GM12892 (cell line): ENCODE results near the gene CYGB.

ENCODE experiments used
- DNase-seq: peaks from one replicate; pipeline ENCODE4 v3.0.0; 2011; ENCODE audit not compliant: insufficient read length
- FAIRE-seq: peaks from 2 replicates; lab custom pipeline; 2011; peaks lifted over from hg19 to GRCh38; lab: Jason Lieb, UNC
- POLR2A ChIP-seq: IDR thresholded peaks from 2 replicates; pipeline ENCODE4 v1.6.1; 2011; ENCODE audit warnings: low read depth, low read length, control low read depth
- POLR2AphosphoS5 ChIP-seq: IDR thresholded peaks from 2 replicates; pipeline ENCODE4 v1.6.1; 2011; ENCODE audit warnings: low read depth, low read length, control low read depth
- TAF1 ChIP-seq: IDR thresholded peaks from 2 replicates; pipeline ENCODE4 v1.6.1; 2011; ENCODE audit warnings: low read depth, mild to moderate bottlenecking, control low read depth, low read length, borderline replicate concordance

Gene CYGB

DNA sequence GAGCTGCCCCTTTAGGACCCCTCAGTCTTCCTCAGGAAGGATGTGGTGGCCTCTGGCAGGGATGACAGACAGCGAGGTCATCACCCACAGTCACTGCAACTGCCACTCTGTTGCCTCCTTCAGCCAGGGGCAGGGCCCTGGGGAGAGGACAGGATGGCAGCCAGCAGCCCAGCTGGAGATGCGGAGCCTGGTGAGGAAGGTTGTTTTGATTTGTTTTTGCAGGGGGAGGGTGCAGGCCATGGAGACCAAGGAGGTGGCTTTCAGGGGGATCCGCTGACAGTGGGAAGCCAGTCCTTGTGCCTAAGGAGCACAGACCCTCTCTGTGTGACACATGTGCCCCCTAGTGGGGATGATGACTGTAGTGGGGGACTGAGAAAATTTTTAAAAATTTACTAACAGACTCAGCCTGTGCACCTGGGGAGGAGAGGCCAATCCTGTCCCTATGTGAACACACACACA lies 9.7 kb upstream of the CYGB start:
- FAIRE-seq (peak; percentile 73), DNase-seq (peak; percentile 59)
- TF ChIP-seq POLR2A = no peak
- TF ChIP-seq POLR2AphosphoS5 = no peak
- no peak for TF ChIP-seq TAF1

GRCh38 chr17:76546556-76547182 lies 9.2 kb upstream of the CYGB start:
- DNase-seq (no peak), FAIRE-seq (no peak)
- no peak for TF ChIP-seq POLR2AphosphoS5
- TF ChIP-seq TAF1 = no peak
- TF ChIP-seq POLR2A = no peak

DNA sequence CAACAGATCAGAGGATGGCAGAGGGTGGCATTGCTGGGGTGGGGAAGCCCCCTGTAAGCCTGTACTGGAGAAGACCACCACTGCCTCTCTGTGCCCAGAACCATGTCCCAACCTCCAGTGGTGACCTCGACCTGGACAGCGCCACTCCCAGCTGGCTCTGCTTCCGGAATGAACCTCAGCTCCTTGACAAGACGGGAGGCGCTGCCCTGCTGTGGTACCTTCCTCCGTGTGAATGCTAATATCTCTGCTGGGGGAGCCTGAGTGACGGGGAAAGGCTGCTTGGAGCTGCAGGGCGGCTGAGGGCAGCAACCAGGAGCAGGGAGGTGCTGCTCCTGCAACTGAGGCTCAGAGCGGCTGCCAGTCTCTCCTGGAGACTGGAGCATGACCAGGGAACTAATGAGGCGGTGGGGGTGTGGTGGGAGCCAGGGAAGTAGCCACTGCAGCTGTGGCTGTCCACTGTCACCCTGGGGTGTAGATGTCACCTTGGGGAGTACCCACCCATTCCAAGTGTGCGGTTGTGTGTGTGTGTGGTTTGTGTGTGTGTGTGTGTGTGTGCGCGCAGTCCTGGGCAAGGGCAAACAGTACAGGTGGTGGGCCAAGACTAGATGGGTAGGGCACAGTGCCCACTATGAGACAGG lies 8.5 kb upstream of the CYGB start:
- FAIRE-seq = no peak
- no peak for TF ChIP-seq POLR2AphosphoS5
- no peak for TF ChIP-seq TAF1
- no peak for TF ChIP-seq POLR2A
- DNase-seq = no peak

GRCh38 chr17:76544546-76545365 lies 7.2 kb upstream of the CYGB start:
- FAIRE-seq = no peak
- TF ChIP-seq POLR2A = no peak
- no peak for TF ChIP-seq POLR2AphosphoS5
- no peak for TF ChIP-seq TAF1
- no peak for DNase-seq

DNA sequence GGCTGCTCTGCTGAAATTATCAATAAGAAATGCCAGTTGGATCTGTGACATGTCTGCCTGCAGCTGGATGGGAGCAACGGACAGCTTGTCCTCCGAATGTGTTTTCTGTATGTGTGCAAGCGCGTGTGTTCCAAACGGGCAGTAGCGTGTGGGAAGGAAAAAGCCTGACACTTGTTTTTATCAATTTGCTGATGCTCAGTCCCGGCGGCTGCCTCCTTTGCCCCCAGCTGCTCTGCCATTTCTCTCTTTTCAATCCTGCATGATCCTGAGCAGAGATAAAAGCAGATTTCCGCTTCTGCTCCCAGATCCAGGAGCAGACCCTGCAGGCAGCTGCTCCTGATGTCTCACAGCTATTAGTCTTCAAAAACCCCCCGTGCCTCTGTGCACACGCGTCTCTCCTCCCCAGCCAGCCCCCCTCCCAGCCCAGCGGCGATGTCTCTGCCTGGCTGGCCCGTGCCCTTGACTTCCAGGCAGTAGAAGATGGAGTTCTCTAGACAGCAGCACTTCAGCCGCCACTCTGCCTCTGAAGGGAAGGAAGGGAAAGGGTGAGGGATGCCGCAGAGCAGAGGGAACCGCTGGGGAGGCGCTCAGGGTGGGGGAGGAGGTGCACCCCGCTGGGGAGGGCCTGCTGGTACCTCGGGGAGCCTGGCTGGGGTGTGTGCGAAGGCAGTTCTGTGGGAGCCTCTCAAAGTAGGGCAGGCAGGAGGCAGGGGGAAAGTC lies 6.5 kb upstream of the CYGB start:
- no peak for TF ChIP-seq TAF1
- TF ChIP-seq POLR2A = no peak
- no peak for TF ChIP-seq POLR2AphosphoS5
- FAIRE-seq (no peak), DNase-seq (no peak)

DNA sequence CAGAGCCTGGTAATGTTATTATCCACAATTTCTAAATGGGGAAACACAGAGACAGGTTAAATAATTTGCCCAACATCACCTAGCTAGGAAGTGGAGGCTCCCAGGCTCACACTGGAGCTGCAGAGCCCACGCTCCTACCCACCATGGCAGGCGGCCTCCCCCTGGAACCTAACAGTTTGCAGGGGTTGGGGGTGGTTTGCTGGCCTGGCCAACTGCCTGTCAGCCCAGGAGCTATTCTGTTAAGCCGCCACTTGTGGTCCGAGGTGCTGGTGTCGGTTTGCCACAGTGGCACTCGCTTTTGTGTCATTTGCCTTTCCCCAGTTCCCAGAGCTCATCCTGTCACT lies 5.9 kb upstream of the CYGB start:
- DNase-seq (no peak), FAIRE-seq (no peak)
- TF ChIP-seq POLR2A = no peak
- no peak for TF ChIP-seq TAF1
- no peak for TF ChIP-seq POLR2AphosphoS5

DNA sequence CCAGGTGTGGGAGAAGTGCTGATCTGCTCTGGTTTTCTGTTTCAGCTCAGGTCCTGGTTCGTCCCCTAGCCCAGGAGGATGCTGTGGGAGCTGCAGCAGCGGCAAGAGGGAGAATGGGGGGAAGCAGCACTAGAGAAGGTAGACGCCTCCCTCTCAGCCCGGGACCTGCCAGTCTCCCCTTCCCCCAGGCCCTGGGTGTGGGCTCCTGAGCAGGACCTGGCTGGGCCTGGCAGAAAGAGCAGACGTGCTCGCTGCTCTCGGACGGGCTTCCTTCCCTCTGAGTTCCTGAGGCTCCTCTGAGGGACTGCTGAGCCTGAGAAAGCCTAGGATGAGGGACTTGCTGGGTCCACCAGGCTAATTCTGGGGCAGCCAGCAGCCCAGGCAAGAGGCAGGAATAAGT lies 5.5 kb upstream of the CYGB start:
- DNase-seq (no peak), FAIRE-seq (no peak)

GRCh38 chr17:76542566-76542971 lies 5.1 kb upstream of the CYGB start:
- DNase-seq = no peak

More for the DNA sequence above, 5.5 kb upstream of the CYGB start:
- TF ChIP-seq POLR2A (no peak), TAF1 (no peak), POLR2AphosphoS5 (no peak)

DNA sequence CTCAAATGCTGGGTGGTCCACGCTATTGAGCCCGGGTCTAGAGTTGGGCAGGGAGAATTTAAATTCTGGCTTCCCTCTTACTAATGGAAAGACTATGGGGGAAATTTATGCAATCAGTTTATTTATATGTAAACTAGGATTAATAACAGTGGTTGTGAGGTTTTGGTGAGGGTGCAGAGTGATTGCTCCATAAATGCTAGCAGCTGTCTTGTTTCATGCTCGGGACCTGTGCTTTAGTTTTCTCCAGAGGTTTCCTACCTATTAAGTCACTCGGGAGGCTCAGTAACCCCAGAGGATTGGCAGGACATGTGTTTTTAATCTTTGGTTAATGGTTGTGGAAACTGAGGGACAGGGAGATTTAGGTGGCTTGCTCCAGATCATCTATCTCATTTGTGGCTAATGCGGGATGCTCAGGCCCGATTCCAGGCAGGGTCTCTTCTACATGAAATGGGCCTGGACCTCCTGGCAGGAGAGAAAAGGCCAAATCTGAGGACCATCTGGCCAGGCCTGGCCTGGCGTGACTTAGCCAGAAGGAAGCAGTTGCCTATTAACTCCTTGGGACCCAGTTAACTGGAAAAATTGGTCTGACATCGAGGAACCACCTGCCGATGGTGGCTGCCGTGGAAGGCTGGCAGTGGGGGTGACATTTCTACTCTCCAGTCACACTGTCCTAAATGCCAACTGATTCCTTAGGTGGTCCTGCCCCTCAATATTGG lies 4.4 kb upstream of the CYGB start:
- TF ChIP-seq POLR2AphosphoS5 (no peak), TAF1 (no peak), POLR2A (no peak)
- DNase-seq (no peak), FAIRE-seq (no peak)

More at GRCh38 chr17:76542566-76542971, 5.1 kb upstream of the CYGB start:
- FAIRE-seq = no peak
- TF ChIP-seq POLR2AphosphoS5 (no peak), POLR2A (no peak), TAF1 (no peak)

DNA sequence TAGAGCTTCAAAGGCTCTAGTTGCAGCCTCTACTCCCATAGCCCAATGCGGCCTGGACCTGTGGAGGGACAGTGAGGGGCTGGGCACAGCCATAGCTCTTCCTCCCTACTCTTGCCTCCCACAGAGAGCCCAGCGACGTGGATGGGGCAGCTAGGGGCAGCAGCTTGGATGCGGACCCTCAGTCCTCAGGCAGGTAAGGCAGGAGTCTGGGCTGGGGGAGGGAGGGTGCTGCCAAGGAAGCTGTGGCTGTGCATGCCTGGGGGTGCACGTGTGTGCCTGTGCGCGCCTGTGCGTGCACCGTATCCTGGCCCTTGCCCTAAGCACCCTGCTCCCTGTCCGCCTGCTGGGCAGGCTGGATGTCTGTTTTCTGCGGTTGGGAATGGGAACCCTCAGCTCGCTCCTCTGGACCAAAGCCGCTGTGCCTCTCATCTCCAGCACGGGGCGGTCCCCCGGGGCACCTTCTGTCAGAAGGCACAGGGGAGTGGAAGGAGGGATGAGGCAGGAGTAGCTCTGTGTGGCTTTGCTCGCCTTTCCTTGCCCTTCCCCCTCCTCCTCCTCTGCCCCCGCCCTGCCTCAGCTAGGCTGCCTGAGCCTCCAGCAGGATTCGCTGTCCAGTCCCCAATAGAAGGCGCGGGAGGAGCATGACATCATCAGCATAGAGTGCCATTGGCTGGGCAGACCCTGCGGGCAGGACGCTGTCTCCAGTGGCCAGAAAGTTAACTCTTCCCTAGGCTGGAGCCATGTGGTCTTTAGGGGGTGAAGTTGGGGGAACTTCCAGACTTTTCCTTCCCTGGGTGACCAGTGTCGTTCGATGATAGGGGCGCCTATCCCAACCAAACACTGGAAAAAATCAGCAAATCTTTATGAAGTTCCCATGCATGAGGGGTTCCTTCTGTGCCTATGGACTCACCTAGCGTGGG lies 3.1 kb upstream of the CYGB start:
- DNase-seq (peak; percentile 54), FAIRE-seq (peak; percentile 5)
- TF ChIP-seq POLR2A = no peak
- no peak for TF ChIP-seq TAF1
- TF ChIP-seq POLR2AphosphoS5 = no peak
